ENCODE results near the gene MAD2L1BP.

DNA sequence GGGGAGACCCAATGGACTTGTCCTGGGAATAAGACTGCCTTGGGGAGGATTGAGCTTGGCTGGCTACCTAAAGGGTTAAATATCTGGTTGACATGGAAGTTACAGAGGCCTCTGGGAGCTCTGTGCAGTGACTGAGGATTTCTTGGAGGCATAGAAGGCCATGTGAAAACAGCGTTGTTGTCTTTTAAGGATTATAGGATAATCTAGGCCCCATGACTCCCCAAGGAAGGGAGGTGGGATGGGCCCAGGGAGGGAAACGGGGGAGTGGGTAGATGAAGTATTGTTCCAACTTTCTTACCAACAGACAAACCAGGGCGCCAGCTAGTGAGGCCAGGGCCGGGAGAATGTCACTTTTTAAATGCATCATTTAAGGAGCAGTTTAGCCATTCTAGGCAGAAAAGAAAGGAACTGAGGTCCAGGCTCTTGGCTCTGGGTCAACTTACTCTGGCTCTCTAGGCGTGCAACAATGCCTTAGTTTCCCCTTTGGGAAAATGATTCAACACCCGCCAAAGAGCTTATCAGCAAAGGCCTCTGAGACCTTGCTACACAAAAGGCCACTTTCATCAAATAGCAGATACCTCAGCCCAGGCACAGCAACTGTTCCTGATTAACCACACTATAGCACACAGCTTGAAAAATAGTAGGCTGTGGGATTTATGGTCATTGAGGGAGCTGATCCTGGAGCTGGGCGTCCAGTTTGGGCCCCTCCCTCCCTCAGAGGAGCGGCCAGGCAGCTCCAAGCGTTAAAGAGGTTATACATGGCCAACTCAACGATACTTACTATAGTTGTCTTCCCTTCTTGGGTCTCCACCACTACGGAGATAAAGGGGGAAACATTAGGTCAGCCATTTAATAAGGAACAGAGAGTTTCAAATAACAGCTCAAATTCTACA lies 44.9 kb downstream of the MAD2L1BP start:
- TF ChIP-seq, protein P1, sequence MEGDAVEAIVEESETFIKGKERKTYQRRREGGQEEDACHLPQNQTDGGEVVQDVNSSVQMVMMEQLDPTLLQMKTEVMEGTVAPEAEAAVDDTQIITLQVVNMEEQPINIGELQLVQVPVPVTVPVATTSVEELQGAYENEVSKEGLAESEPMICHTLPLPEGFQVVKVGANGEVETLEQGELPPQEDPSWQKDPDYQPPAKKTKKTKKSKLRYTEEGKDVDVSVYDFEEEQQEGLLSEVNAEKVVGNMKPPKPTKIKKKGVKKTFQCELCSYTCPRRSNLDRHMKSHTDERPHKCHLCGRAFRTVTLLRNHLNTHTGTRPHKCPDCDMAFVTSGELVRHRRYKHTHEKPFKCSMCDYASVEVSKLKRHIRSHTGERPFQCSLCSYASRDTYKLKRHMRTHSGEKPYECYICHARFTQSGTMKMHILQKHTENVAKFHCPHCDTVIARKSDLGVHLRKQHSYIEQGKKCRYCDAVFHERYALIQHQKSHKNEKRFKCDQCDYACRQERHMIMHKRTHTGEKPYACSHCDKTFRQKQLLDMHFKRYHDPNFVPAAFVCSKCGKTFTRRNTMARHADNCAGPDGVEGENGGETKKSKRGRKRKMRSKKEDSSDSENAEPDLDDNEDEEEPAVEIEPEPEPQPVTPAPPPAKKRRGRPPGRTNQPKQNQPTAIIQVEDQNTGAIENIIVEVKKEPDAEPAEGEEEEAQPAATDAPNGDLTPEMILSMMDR (IDR thresholded peaks at IDR 0.05): no peak
- no peak for TF ChIP-seq ZFX (IDR thresholded peaks at IDR 0.05; ENCODE audit: borderline replicate concordance)

Data from 22Rv1 (cell line).